GM13977 (cell line): ENCODE results near the gene PBX3.

Source experiments
- DNase-seq: peaks from one replicate; pipeline ENCODE4 v3.0.0; 2012; ENCODE audit warnings: low spot score
- CTCF ChIP-seq: IDR thresholded peaks from 2 replicates; pipeline ENCODE4 v1.5.1; 2012; ENCODE audit warnings: mild to moderate bottlenecking, control low read depth; ENCODE audit not compliant: insufficient read depth; ENCODE audit errors: extremely low read depth, missing control alignments
- in situ Hi-C: fragments of 300-500 bp; cut with MboI; formaldehyde crosslinking; loops from one replicate; pipeline ENCODE4 v1.12.0; 2022; ENCODE audit warnings: low sequenced_read_pairs, low pct_unique_long_range_greater_than_20kb, mixed read lengths, inconsistent platforms; ENCODE audit not compliant: unreplicated experiment

The PBX3 gene

GRCh38 chr9:125989524-125990180 is 242.5 kb downstream of the PBX3 start:
- no peak for DNase-seq
- no peak for TF ChIP-seq CTCF
- in situ Hi-C loops = no loop called here

GRCh38 chr9:125990186-125990792 is 243.1 kb downstream of the PBX3 start:
- TF ChIP-seq CTCF = no peak
- in situ Hi-C loops = no loop called here

GRCh38 chr9:125990793-125991220 is 243.6 kb downstream of the PBX3 start:
- in situ Hi-C loops = no loop called here
- DNase-seq = no peak
- TF ChIP-seq CTCF = no peak

More at GRCh38 chr9:125990186-125990792, 243.1 kb downstream of the PBX3 start:
- DNase-seq = no peak

- in situ Hi-C loops = no loop called here
- DNase-seq = no peak
- no peak for TF ChIP-seq CTCF
Measured at GRCh38 chr9:125991886-125992529, 244.8 kb downstream of the PBX3 start.

- no peak for TF ChIP-seq CTCF
- no peak for DNase-seq
- in situ Hi-C loops = no loop called here
Measured at GRCh38 chr9:125992557-125992956, 245.4 kb downstream of the PBX3 start.

- TF ChIP-seq CTCF = no peak
- DNase-seq = no peak
- in situ Hi-C loops = no loop called here
Measured at GRCh38 chr9:125993466-125993865, 246.3 kb downstream of the PBX3 start.
